ENCODE data around the gene GPR137.

The GPR137 gene

DNA sequence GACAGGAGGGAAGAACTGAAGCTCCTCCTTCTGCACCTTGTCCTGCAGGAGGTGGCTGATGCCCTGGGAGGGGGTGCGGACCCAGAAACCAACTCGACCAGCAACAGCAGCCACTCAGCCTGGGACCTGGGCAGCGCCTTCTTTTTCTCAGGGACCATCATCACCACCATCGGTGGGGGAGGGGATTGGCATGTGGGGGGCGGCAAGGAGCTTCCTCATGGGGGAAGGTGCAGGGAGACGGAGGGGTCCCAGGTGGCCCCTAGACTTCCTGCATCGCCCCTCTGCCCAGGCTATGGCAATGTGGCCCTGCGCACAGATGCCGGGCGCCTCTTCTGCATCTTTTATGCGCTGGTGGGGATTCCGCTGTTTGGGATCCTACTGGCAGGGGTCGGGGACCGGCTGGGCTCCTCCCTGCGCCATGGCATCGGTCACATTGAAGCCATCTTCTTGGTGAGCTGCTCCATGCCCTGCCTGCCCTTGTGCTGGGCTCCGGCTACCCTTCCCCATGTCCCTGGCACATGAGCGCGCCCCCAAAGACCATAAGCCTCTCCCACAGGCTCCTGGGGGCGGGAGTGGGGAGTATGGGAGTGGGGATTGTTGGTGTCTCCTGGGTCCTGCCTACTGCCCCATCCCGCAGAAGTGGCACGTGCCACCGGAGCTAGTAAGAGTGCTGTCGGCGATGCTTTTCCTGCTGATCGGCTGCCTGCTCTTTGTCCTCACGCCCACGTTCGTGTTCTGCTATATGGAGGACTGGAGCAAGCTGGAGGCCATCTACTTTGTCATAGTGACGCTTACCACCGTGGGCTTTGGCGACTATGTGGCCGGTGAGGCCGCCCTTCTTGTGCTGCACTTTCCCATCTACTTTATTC lies 11.4 kb downstream of the GPR137 start:
- POLR2A ChIA-PET: no interaction called here
- TF ChIP-seq, protein P1, sequence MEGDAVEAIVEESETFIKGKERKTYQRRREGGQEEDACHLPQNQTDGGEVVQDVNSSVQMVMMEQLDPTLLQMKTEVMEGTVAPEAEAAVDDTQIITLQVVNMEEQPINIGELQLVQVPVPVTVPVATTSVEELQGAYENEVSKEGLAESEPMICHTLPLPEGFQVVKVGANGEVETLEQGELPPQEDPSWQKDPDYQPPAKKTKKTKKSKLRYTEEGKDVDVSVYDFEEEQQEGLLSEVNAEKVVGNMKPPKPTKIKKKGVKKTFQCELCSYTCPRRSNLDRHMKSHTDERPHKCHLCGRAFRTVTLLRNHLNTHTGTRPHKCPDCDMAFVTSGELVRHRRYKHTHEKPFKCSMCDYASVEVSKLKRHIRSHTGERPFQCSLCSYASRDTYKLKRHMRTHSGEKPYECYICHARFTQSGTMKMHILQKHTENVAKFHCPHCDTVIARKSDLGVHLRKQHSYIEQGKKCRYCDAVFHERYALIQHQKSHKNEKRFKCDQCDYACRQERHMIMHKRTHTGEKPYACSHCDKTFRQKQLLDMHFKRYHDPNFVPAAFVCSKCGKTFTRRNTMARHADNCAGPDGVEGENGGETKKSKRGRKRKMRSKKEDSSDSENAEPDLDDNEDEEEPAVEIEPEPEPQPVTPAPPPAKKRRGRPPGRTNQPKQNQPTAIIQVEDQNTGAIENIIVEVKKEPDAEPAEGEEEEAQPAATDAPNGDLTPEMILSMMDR (IDR thresholded peaks at IDR 0.05; ENCODE audit: control extremely low read depth, extremely low read depth, low read depth, missing control alignments): no peak
- no peak for DNase-seq (ENCODE audit: extremely low spot score)
- CTCF ChIA-PET: interaction anchor here (0.9 to 1.8 kb wide), 3 partner anchors 9 to 92 kb away, joined by 3 to 5 read pairs (median 3); partner anchors contain the start of gene PLCB3

DNA sequence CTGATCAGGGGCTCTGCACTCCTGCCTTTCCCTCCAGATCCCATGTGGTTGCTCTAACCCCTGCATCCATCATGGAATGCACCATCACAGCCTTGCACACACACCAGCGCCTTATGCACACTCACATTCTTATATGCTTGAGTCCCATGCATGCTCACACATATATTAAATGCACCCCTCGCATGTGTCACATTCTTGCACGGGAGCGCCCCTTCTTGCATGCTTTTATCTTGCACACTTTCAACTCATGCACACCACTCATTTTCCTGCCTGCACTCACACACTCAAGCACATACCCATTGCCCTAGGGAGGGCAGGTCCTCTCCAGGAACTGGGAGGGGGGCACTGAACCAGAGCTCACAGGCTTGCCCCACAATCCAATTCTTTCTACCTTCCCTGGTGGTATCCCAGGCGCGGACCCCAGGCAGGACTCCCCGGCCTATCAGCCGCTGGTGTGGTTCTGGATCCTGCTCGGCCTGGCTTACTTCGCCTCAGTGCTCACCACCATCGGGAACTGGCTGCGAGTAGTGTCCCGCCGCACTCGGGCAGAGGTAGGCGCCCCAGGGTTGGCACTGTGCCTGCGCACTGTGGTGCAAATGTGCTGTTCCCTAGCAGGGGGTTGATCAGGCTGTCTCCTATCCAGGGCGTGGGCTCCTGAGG lies 12.2 kb downstream of the GPR137 start:
- ChIA-PET CTCF (interaction anchor here (1.2 to 1.8 kb wide), 2 partner anchors 10 to 93 kb away, joined by 3 to 5 read pairs; no protein-coding TSS in a partner anchor), POLR2A (no interaction called here)
- DNase-seq (ENCODE audit: extremely low spot score): no peak
- TF ChIP-seq, protein P1 (IDR thresholded peaks at IDR 0.05; ENCODE audit: control extremely low read depth, extremely low read depth, low read depth, missing control alignments): no peak

DNA sequence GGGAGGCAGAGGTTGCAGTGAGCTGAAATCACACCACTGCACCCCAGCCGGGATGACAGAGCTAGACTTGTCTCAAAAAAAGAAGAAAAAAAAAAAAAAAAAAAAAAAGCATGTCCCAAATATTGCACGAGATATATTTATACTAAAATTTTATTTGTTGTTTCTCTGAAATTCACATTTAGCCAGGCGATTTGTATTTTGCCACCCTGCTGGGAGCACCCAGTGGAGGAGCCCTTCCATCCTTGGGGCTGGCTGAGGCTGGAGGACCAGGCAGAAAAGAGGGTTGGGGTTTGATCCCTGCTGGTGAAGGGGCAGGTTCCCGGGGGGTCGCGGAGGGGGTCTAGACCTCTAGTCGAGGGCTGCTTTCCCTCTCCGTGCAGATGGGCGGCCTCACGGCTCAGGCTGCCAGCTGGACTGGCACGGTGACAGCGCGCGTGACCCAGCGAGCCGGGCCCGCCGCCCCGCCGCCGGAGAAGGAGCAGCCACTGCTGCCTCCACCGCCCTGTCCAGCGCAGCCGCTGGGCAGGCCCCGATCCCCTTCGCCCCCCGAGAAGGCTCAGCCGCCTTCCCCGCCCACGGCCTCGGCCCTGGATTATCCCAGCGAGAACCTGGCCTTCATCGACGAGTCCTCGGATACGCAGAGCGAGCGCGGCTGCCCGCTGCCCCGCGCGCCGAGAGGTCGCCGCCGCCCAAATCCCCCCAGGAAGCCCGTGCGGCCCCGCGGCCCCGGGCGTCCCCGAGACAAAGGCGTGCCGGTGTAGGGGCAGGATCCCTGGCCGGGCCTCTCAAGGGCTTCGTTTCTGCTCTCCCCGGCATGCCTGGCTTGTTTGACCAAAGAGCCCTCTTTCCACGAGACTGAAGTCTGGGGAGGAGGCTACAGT lies 13.6 kb downstream of the GPR137 start:
- TF ChIP-seq, protein P1 (IDR thresholded peaks at IDR 0.05; ENCODE audit: control extremely low read depth, extremely low read depth, low read depth, missing control alignments): no peak
- POLR2A ChIA-PET: no interaction called here
- DNase-seq (ENCODE audit: extremely low spot score): no peak
- CTCF ChIA-PET: interaction anchor here (1.8 kb wide), 1 partner anchor 95 kb away, joined by 5 read pairs; no protein-coding TSS in a partner anchor

DNA sequence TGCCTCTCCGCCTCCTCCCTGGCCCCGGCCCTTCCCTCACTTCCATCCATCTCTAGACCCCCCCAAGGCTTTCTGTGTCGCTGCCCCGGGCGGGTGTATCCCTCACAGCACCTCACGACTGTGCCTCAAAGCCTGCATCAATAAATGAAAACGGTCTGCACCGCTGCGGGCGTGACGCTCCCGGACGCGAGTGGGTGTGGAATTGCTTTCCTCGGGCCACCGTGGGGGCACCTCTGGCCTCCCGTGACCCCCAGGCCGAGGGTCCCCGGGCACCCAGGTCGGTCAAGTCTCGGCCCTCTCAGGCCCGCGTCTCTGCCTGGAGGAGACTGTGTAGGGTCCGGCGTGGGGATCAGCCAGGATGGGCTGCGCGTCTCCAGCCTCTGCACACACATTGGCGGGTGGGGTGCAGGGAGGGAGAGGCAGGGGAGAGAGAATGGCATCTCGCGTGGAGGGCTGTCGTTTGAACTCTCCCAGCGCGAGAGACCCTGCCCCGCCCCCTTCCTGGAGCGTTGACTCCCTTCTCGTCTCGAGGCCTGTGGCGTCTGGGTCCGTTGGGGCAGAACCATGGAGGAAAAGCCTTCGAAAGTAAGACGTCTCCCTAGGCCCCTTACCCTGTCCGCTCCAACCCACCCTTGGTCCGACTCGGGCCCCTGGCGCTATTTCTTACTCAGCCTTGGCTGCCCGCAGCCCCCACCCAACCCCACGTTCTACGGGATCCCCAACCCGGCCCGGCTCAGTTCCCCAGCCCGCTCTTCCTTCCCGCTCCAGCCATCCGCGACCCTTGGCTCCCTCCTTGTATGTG lies 14.4 kb downstream of the GPR137 start, which contains the start of gene CATSPERZ:
Gene CATSPERZ (plus strand): TSS at position 512 of the 802 bp plus-strand sequence. CDS start 53 bp downstream, at position 565.
- TF ChIP-seq, protein P1 (IDR thresholded peaks at IDR 0.05; ENCODE audit: control extremely low read depth, extremely low read depth, low read depth, missing control alignments): no peak
- POLR2A ChIA-PET: interaction anchor here (1.2 kb wide), 1 partner anchor 28 kb away, joined by 3 read pairs; no protein-coding TSS in a partner anchor
- DNase-seq (ENCODE audit: extremely low spot score): no peak
- CTCF ChIA-PET: interaction anchor here (0.7 to 5.8 kb wide), 29 partner anchors 10 to 360 kb away, joined by 3 to 219 read pairs (median 6); partner anchors contain the start of genes BAD, CCDC88B, FERMT3 and GPR137

DNA sequence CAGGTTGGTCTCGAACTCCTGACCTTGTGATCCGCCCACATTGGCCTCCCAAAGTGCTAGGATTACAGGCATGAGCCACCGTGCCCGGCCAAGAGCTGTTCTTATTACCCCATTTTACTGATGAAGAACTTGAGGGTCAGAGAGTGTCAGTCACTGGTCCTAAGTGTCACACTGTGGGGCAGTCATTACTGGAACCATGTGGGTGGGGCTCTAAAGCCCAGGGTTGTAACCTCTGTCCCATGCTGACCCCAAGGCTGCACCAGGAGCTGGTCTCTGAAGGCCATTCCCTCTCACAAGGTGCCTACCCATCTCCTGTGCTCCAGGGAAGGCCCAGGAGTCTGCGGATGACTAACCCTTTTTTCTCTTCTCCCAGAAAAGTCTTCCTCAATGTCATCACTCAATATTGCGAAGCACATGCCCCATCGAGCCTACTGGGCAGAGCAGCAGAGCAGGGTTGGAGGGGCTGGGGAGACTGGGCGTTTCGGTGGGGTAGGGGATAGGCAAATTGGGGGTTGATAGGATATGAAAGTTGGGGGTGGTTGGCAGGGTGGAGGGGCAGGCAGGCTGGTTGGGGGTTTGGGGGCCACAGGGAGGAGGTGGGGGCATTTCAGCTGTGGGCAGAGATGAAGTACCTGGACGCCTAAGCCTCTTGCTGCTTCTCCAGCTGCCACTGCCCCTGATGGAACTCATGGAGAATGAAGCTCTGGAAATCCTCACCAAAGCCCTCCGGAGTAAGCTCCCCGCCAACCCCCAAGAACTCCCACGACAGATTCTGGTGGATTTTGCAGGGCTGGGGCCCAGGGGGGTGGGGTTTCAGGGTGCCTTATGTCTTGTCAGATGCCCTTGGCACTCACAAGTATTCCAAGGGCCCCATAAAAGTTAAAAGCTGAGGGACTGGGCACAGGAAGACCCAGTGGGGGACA lies 17.7 kb downstream of the GPR137 start:
- POLR2A ChIA-PET: interaction anchor here (0.6 to 2.0 kb wide), 5 partner anchors 9 to 739 kb away, joined by 6 to 18 read pairs (median 8); partner anchors contain the start of genes FERMT3, PRDX5 and TRMT112
- TF ChIP-seq, protein P1 (IDR thresholded peaks at IDR 0.05; ENCODE audit: control extremely low read depth, extremely low read depth, low read depth, missing control alignments): no peak
- CTCF ChIA-PET: interaction anchor here (1.1 to 5.8 kb wide), 26 partner anchors 10 to 302 kb away, joined by 3 to 219 read pairs (median 10); partner anchors contain the start of genes BAD, FERMT3, GPR137 and KCNK4
- DNase-seq (ENCODE audit: extremely low spot score): no peak
